Progenitor cell of endocrine pancreas (in vitro differentiated cells): ENCODE results near the gene TMEM134. TPM values are rescaled to one million over a fixed set of nuclear protein-coding genes. Genes with fewer than 3 reads are reported as not detected.

Experiments
- DNase-seq: peaks from one replicate; pipeline ENCODE4 v3.0.0; 2021; ENCODE audit warnings: low spot score; ENCODE audit not compliant: unreplicated experiment
- H3K27ac Mint-ChIP-seq: 2 replicates; pipeline ENCODE4 v1.8.0; 2021; ENCODE audit warnings: mild to moderate bottlenecking, moderate library complexity, mixed read lengths
- H3K27me3 Mint-ChIP-seq: 2 replicates; pipeline ENCODE4 v1.8.0; 2021; ENCODE audit warnings: mixed read lengths
- H3K36me3 Mint-ChIP-seq: 2 replicates; pipeline ENCODE4 v1.8.0; 2022; ENCODE audit warnings: mixed read lengths; ENCODE audit not compliant: insufficient read depth
- H3K4me1 Mint-ChIP-seq: 2 replicates; pipeline ENCODE4 v1.8.0; 2021; ENCODE audit warnings: low read depth, mixed read lengths
- H3K4me3 Mint-ChIP-seq: 2 replicates; pipeline ENCODE4 v1.8.0; 2021; ENCODE audit warnings: low read depth, mild to moderate bottlenecking, moderate library complexity, mixed read lengths
- H3K9me3 Mint-ChIP-seq: 2 replicates; pipeline ENCODE4 v1.8.0; 2021; ENCODE audit warnings: low read depth, mixed read lengths
- CTCF ChIP-seq: fragments of 200-600 bp; sonication (generic); IDR thresholded peaks from one replicate; pipeline ENCODE4 v1.5.0; 2021; ENCODE audit warnings: antibody characterized with exemption, mild to moderate bottlenecking; ENCODE audit not compliant: unreplicated experiment
- microRNA-seq: library from miRNA; unstranded; fragments of <30 nt; microRNA quantifications from one replicate; pipeline ENCODE4 v1.1.0, GENCODE V29; 2020; ENCODE audit warnings: borderline number of aligned reads; ENCODE audit not compliant: unreplicated experiment
- total RNA-seq: library from RNA; stranded (reverse); gene quantifications from 2 replicates; pipeline ENCODE4 v1.2.1, GENCODE V29; 2021

Gene TMEM134
- total RNA-seq, 1 donor from 2014 or later = 63.3 TPM

- peaks cover 37% of the 10 kb centered on the region for H3K27me3 Mint-ChIP-seq
- H3K9me3 Mint-ChIP-seq = no peaks in the 10 kb centered on the region
- peaks cover 5% of the 10 kb centered on the region for H3K4me1 Mint-ChIP-seq
- no peak for TF ChIP-seq CTCF
- H3K4me3 Mint-ChIP-seq = no peak overlapping the region
- H3K27ac Mint-ChIP-seq = no peak overlapping the region
- H3K36me3 Mint-ChIP-seq = no peaks in the 10 kb centered on the region
- no peak for DNase-seq
These were observed 55.7 kb downstream of the TMEM134 start for GRCh38 chr11:67413266-67413849.

DNA sequence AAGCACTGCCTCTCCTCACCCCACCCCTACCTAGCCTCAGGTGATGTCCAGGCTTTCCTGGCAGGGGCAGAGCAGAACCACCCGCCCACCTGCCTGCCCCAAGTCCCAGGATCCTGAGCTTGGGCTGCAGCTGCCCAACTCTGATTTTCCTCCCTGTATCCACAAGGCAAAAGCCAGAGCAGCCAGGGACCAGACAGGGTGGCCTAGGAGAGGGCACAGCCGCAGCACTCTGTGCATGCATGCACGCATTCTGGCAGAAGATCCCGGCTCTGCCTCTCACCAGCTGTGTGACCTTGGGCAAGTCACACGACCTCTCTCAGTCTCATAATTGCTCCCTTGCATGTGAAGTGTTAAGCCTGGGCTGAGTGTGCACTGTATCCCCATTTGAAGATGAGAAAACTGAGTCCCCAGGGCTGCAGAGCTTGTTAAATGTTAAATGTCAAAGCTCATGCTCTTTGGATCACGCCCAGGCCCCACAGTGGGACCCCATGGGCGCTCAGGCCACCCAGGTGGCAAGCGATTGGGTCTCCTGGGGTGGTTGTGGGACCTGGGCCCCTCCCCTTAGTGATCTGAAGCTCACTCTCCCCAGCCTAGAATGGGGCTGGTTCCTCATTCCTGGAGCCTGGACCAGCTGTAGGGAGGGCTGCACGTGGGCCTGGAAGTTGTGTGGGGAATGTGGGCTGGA lies 56.4 kb downstream of the TMEM134 start:
- TF ChIP-seq CTCF = no peak
- no peak for DNase-seq
- Mint-ChIP-seq H3K27me3 (peaks cover 38% of the 10 kb centered on the region), H3K4me3 (no peak overlapping the region), H3K4me1 (peaks cover 5% of the 10 kb centered on the region), H3K9me3 (no peaks in the 10 kb centered on the region), H3K27ac (no peak overlapping the region), H3K36me3 (no peaks in the 10 kb centered on the region)

GRCh38 chr11:67411785-67412152 lies 57.3 kb downstream of the TMEM134 start:
- Mint-ChIP-seq H3K27me3 (peaks cover 45% of the 10 kb centered on the region), H3K4me1 (peaks cover 5% of the 10 kb centered on the region), H3K27ac (no peak overlapping the region), H3K36me3 (no peaks in the 10 kb centered on the region), H3K4me3 (no peak overlapping the region), H3K9me3 (no peaks in the 10 kb centered on the region)
- no peak for TF ChIP-seq CTCF
- no peak for DNase-seq

Small RNAs within 50 kb of the gene (microRNA-seq; reads per million reads assigned to microRNA genes)
- gene MIR6752 = not detected

Other genes with a start within 250 kb of the TMEM134 start
- gene GRK2, start 202.8 kb downstream of the TMEM134 start, total RNA-seq = 52.9 and 53.0 TPM in 2 replicates
- 74.9 and 76.0 TPM in 2 replicates for gene ANKRD13D, start 179.9 kb downstream of the TMEM134 start, total RNA-seq
- gene SSH3, start 165.7 kb downstream of the TMEM134 start, total RNA-seq = 48.9 and 56.9 TPM in 2 replicates
- 19.8 and 21.1 TPM in 2 replicates for gene POLD4, start 115.7 kb downstream of the TMEM134 start, total RNA-seq
- gene CLCF1, start 95.7 kb downstream of the TMEM134 start, total RNA-seq = 5.4 and 6.9 TPM in 2 replicates
- 39.0 and 49.1 TPM in 2 replicates for gene RAD9A, start 77.3 kb downstream of the TMEM134 start, total RNA-seq
- 140 and 145 TPM in 2 replicates for gene PPP1CA, start 67.4 kb downstream of the TMEM134 start, total RNA-seq
- gene TBC1D10C, start 65.2 kb downstream of the TMEM134 start, total RNA-seq = 0.24 TPM in 1 of 2 replicates, not detected in the other
- 0.29 and 0.53 TPM in 2 replicates for gene CARNS1, start 53.6 kb downstream of the TMEM134 start, total RNA-seq
- gene RPS6KB2, start 40.8 kb downstream of the TMEM134 start, total RNA-seq = 51.7 and 53.8 TPM in 2 replicates
- 0.73 and 2.3 TPM in 2 replicates for gene PTPRCAP, start 31.6 kb downstream of the TMEM134 start, total RNA-seq
- gene CORO1B, start 25.8 kb downstream of the TMEM134 start, total RNA-seq = 86.7 and 90.5 TPM in 2 replicates
- gene GPR152, start 16.5 kb downstream of the TMEM134 start, total RNA-seq = not detected in 2 replicates
- gene CABP4, start 13.9 kb downstream of the TMEM134 start, total RNA-seq = 0.18 TPM in 1 of 2 replicates, not detected in the other
- 39.2 and 39.5 TPM in 2 replicates for gene AIP, start 13.8 kb upstream of the TMEM134 start, total RNA-seq
- 67.9 and 76.3 TPM in 2 replicates for gene PITPNM1, start 36.1 kb upstream of the TMEM134 start, total RNA-seq
- gene CDK2AP2, start 38.9 kb upstream of the TMEM134 start, total RNA-seq = 35.0 and 35.7 TPM in 2 replicates
- gene CABP2, start 54.2 kb upstream of the TMEM134 start, total RNA-seq = not detected in 2 replicates
- 978 and 982 TPM in 2 replicates for gene GSTP1, start 114.6 kb upstream of the TMEM134 start, total RNA-seq
- 137 and 150 TPM in 2 replicates for gene NDUFV1, start 137.7 kb upstream of the TMEM134 start, total RNA-seq
- 5.1 and 6.3 TPM in 2 replicates for gene NUDT8, start 160.7 kb upstream of the TMEM134 start, total RNA-seq
- gene TBX10, start 170.5 kb upstream of the TMEM134 start, total RNA-seq = not detected in 2 replicates
- gene ACY3, start 181.5 kb upstream of the TMEM134 start, total RNA-seq = 3.0 and 3.4 TPM in 2 replicates
- 0.67 and 1.6 TPM in 2 replicates for gene ALDH3B2, start 205.4 kb upstream of the TMEM134 start, total RNA-seq